GM19193 (cell line): ENCODE data around the gene RNU6-9.
A peak's percentile ranks its signal among the peaks of the same experiment; 100 is the strongest.

Experiments
- POLR2A ChIP-seq: IDR thresholded peaks from 4 replicates; pipeline ENCODE4 v1.6.1; 2011; ENCODE audit not compliant: insufficient read depth, insufficient read length; ENCODE audit errors: extremely low read depth

The RNU6-9 gene

GRCh38 chr19:940591-941291, 47.5 kb downstream of the RNU6-9 start:
- peak; percentile 39 for TF ChIP-seq POLR2A

GRCh38 chr19:941292-942132, 48.2 kb downstream of the RNU6-9 start:
- TF ChIP-seq POLR2A = no peak

GRCh38 chr19:942133-942645, 48.9 kb downstream of the RNU6-9 start:
- no peak for TF ChIP-seq POLR2A
